K562 (cell line): ENCODE data around the gene POFUT2. TPM values are rescaled to one million over a fixed set of nuclear protein-coding genes. Genes with fewer than 3 reads are reported as not detected.

Source experiments
- ESRRA ChIP-seq: fragments of 450-650 bp; IDR thresholded peaks from 2 replicates; pipeline ENCODE4 v1.6.1; 2014; ENCODE audit warnings: low read depth, mild to moderate bottlenecking, moderate library complexity, borderline replicate concordance
- ETV1 ChIP-seq: fragments of 450-650 bp; conservative IDR thresholded peaks from 2 replicates; pipeline ENCODE4 v1.6.1; 2016; ENCODE audit warnings: missing genetic modification characterization, control low read depth, low read depth, missing compliant biosample characterization
- FOSL1 ChIP-seq: fragments of 200-800 bp; sonication (Bioruptor generic); conservative IDR thresholded peaks from 2 replicates; pipeline ENCODE4 v1.6.1; 2016; ENCODE audit warnings: missing genetic modification characterization, missing compliant biosample characterization
- PRPF4 ChIP-seq: fragments of 200-400 bp; formaldehyde crosslinking; IDR thresholded peaks from one replicate; pipeline ENCODE4 v1.6.1; 2017; ENCODE audit warnings: low read length, low read depth, mild to moderate bottlenecking; ENCODE audit not compliant: insufficient read depth, poor library complexity, severe bottlenecking
- SRF ChIP-seq, 2 experiments: fragments of 250-450, 450-650 bp in 1 of 2; sonication (Bioruptor Pico) in 1 of 2; sonication (generic) in 1 of 2; formaldehyde crosslinking; IDR thresholded peaks; 2 replicates each; pipeline versions ENCODE4 v1.5.0 to v1.5.1; 2020 to 2022; ENCODE audit warnings: mild to moderate bottlenecking in 1 of 2, missing genetic modification reagents in 1 of 2
- ZFP91 ChIP-seq: sonication (generic); formaldehyde crosslinking; IDR thresholded peaks from 2 replicates; pipeline ENCODE4 v1.8.0; 2022; ENCODE audit warnings: mild to moderate bottlenecking, missing genetic modification reagents
- ZFPM2 ChIP-seq: fragments of 250-450 bp; sonication (Bioruptor Pico); IDR thresholded peaks from 2 replicates; pipeline ENCODE4 v1.5.1; 2022; ENCODE audit warnings: mild to moderate bottlenecking
- ZNF24 ChIP-seq: fragments of 450-650 bp; IDR thresholded peaks from 2 replicates; pipeline ENCODE4 v1.6.1; 2016
- polyA plus RNA-seq, 8 experiments: library from polyadenylated mRNA; depleted of rRNA in 4 of 8; stranded (reverse) in 5 of 8; unstranded in 3 of 8; fragments of >200 nt; fragmentation: Nextera tagmentation in 2 of 8; fragmentation: Illumina TruSeq in 1 of 8; extraction: Ambion mirVana in 2 of 8; extraction: Trizol in 1 of 8; gene quantifications; 2 replicates each; pipeline versions ENCODE4 v1.2.1 to v1.2.3, GENCODE V29; 2011 to 2014; ENCODE audit warnings: inconsistent platforms in 1 of 8, missing spikeins in 1 of 8
- total RNA-seq, 7 experiments: library from RNA; depleted of rRNA in 6 of 7; stranded (reverse); fragments of >200 nt in 6 of 7; fragmentation: Illumina TruSeq in 2 of 7; extraction: Trizol in 2 of 7; gene quantifications; 2 replicates each; pipeline versions ENCODE4 v1.2.1 to v1.2.3, GENCODE V29; 2011 to 2021; ENCODE audit warnings: low replicate concordance in 1 of 7

POFUT2 gene
- total and polyA plus RNA-seq, 9 of the 15 experiments (the other 6 are each of a cell fraction or from before 2014, with no cell fraction given) = 1.1 to 24.2 (median 11.0) TPM

GRCh38 chr21:45225041-45225740 lies 62.5 kb downstream of the POFUT2 start (continued):
- TF ChIP-seq ETV1 (tag) (0 out of 2 replicates have a peak, but pooled peaks have one; percentile 31), ZFPM2 (CRISPR knock-in tag) (no peak), FOSL1 (tag) (no peak), ESRRA (no peak), PRPF4 (no peak), SRF (CRISPR knock-in tag; IDR thresholded peaks at IDR 0.05) (no peak), ZNF24 (no peak), ZFP91 (CRISPR knock-in tag) (no peak)
